K562 (cell line): ENCODE results near the gene HOXB8. TPM values are rescaled to one million over a fixed set of nuclear protein-coding genes. Genes with fewer than 3 reads are reported as not detected.

Experiments
- GTF2E2 ChIP-seq: fragments of 200-800 bp; sonication (Bioruptor generic); IDR thresholded peaks from 2 replicates; pipeline ENCODE4 v1.6.1; 2016; ENCODE audit warnings: missing genetic modification characterization, missing compliant biosample characterization
- L3MBTL2 ChIP-seq: fragments of 450-650 bp; IDR thresholded peaks from 2 replicates; pipeline ENCODE4 v1.6.1; 2016; ENCODE audit warnings: mild to moderate bottlenecking, moderate library complexity
- POLR2A ChIP-seq: fragments of 450-650 bp; conservative IDR thresholded peaks from 2 replicates; pipeline ENCODE4 v1.6.1; 2016
- THRAP3 ChIP-seq: fragments of 450-650 bp; IDR thresholded peaks from 2 replicates; pipeline ENCODE4 v1.6.1; 2016; ENCODE audit warnings: mild to moderate bottlenecking, inconsistent platforms, borderline replicate concordance
- TOE1 ChIP-seq, 2 experiments: fragments of 450-650 bp in 1 of 2; sonication (generic) in 1 of 2; formaldehyde crosslinking in 1 of 2; IDR thresholded peaks; 2 replicates each; pipeline versions ENCODE4 v1.7.1 to v1.8.0; 2016 to 2022; ENCODE audit warnings: borderline replicate concordance in 2 of 2, mild to moderate bottlenecking in 2 of 2, antibody characterized with exemption in 1 of 2, inconsistent platforms in 1 of 2, low read depth in 1 of 2, missing genetic modification reagents in 1 of 2, moderate library complexity in 1 of 2
- U2AF1 ChIP-seq: fragments of 200-400 bp; formaldehyde crosslinking; optimal IDR thresholded peaks from 2 replicates; pipeline ENCODE3; 2017; ENCODE audit warnings: mild to moderate bottlenecking, low read depth, low read length, moderate library complexity
- ZKSCAN8 ChIP-seq: fragments of 200-800 bp; sonication (Bioruptor generic); IDR thresholded peaks from 2 replicates; pipeline ENCODE4 v1.6.1; 2016; ENCODE audit warnings: missing genetic modification characterization, missing compliant biosample characterization
- ZNF143 ChIP-seq: sonication (generic); formaldehyde crosslinking; IDR thresholded peaks from 2 replicates; pipeline ENCODE4 v1.9.0; 2022; ENCODE audit warnings: mild to moderate bottlenecking, missing genetic modification reagents
- ZNF253 ChIP-seq: fragments of 250-450 bp; sonication (Bioruptor Pico); conservative IDR thresholded peaks from 2 replicates; pipeline ENCODE4 v1.6.1; 2021; ENCODE audit warnings: mild to moderate bottlenecking
- polyA plus RNA-seq, 8 experiments: library from polyadenylated mRNA; depleted of rRNA in 4 of 8; stranded (reverse) in 5 of 8; unstranded in 3 of 8; fragments of >200 nt; fragmentation: Nextera tagmentation in 2 of 8; fragmentation: Illumina TruSeq in 1 of 8; extraction: Ambion mirVana in 2 of 8; extraction: Trizol in 1 of 8; gene quantifications; 2 replicates each; pipeline versions ENCODE4 v1.2.1 to v1.2.3, GENCODE V29; 2011 to 2014; ENCODE audit warnings: inconsistent platforms in 1 of 8, missing spikeins in 1 of 8
- total RNA-seq, 7 experiments: library from RNA; depleted of rRNA in 6 of 7; stranded (reverse); fragments of >200 nt in 6 of 7; fragmentation: Illumina TruSeq in 2 of 7; extraction: Trizol in 2 of 7; gene quantifications; 2 replicates each; pipeline versions ENCODE4 v1.2.1 to v1.2.3, GENCODE V29; 2011 to 2021; ENCODE audit warnings: low replicate concordance in 1 of 7
- TF ChIP-seq, protein P1 (sequence below): fragments of 250-450 bp; sonication (Bioruptor Pico); IDR thresholded peaks from 2 replicates; pipeline ENCODE4 v1.4.0; 2020; ENCODE audit warnings: mild to moderate bottlenecking, moderate library complexity, borderline replicate concordance
- TF ChIP-seq, protein P2 (sequence below), 2 experiments: IDR thresholded peaks; 2 replicates each; pipeline ENCODE4 v1.6.1; 2011; ENCODE audit warnings: borderline replicate concordance in 1 of 2, control low read depth in 1 of 2, low read depth in 1 of 2, low read length in 1 of 2, mild to moderate bottlenecking in 1 of 2, mixed read lengths in 1 of 2, moderate library complexity in 1 of 2; ENCODE audit not compliant: insufficient read depth in 1 of 2, insufficient read length in 1 of 2, poor library complexity in 1 of 2, severe bottlenecking in 1 of 2; ENCODE audit errors: extremely low read depth in 1 of 2
- TF ChIP-seq, protein P3 (sequence below): fragments of 450-650 bp; IDR thresholded peaks from 2 replicates; pipeline ENCODE4 v1.6.1; 2016; ENCODE audit warnings: mild to moderate bottlenecking, moderate library complexity

Gene HOXB8
- total and polyA plus RNA-seq, 9 of the 15 experiments (the other 6 are each of a cell fraction or from before 2014, with no cell fraction given), result 0.52 to 23.8 (median 3.6) TPM

DNA sequence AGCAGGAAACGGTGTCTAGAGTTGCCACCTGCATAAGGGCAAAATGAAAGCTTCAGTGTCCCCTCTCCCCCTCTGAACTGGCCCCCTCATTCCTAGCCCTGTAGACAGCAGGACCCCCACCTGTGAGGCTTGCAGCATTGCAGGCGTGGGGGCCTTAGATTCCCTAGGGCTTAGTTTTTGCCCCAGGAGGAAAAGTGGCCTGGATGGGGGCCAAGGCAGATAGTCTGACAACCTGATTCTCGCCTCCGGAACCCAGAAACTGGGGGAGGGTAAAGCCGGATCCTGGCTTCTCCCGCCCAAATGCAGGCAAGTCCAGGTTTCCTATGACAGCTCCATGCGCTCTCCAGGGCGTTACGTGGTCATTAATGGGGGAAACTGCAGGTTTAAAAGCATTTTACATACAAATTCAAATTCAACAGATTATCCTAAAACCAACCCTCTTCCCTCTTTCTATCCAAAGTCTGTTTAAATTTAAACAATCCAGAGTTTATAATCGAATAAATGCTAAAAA, 9.6 kb downstream of the HOXB8 start (continued):
- TF ChIP-seq, protein P1, sequence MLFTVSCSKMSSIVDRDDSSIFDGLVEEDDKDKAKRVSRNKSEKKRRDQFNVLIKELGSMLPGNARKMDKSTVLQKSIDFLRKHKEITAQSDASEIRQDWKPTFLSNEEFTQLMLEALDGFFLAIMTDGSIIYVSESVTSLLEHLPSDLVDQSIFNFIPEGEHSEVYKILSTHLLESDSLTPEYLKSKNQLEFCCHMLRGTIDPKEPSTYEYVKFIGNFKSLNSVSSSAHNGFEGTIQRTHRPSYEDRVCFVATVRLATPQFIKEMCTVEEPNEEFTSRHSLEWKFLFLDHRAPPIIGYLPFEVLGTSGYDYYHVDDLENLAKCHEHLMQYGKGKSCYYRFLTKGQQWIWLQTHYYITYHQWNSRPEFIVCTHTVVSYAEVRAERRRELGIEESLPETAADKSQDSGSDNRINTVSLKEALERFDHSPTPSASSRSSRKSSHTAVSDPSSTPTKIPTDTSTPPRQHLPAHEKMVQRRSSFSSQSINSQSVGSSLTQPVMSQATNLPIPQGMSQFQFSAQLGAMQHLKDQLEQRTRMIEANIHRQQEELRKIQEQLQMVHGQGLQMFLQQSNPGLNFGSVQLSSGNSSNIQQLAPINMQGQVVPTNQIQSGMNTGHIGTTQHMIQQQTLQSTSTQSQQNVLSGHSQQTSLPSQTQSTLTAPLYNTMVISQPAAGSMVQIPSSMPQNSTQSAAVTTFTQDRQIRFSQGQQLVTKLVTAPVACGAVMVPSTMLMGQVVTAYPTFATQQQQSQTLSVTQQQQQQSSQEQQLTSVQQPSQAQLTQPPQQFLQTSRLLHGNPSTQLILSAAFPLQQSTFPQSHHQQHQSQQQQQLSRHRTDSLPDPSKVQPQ, result no peak
- TF ChIP-seq ZKSCAN8 (no peak), U2AF1 (no peak), ZNF143 (no peak), TOE1 (IDR thresholded peaks at IDR 0.05; ENCODE audit: borderline replicate concordance) (no peak), TOE1 (CRISPR knock-in tag; IDR thresholded peaks at IDR 0.05; ENCODE audit: borderline replicate concordance, low read depth) (no peak), ZNF253 (CRISPR knock-in tag) (no peak), L3MBTL2 (peak; percentile 81), POLR2A (no peak), GTF2E2 (tag) (0 out of 2 replicates have a peak, but pooled peaks have one; percentile 42), THRAP3 (no peak)
- TF ChIP-seq, protein P2, sequence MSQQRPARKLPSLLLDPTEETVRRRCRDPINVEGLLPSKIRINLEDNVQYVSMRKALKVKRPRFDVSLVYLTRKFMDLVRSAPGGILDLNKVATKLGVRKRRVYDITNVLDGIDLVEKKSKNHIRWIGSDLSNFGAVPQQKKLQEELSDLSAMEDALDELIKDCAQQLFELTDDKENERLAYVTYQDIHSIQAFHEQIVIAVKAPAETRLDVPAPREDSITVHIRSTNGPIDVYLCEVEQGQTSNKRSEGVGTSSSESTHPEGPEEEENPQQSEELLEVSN (IDR thresholded peaks at IDR 0.05; ENCODE audit: borderline replicate concordance in 1 of 2, extremely low read depth in 1 of 2, insufficient read depth in 1 of 2, insufficient read length in 1 of 2, low read depth in 1 of 2, low read length in 1 of 2, poor library complexity in 1 of 2, severe bottlenecking in 1 of 2), result peak; percentile 61 to 92
- TF ChIP-seq, protein P3, sequence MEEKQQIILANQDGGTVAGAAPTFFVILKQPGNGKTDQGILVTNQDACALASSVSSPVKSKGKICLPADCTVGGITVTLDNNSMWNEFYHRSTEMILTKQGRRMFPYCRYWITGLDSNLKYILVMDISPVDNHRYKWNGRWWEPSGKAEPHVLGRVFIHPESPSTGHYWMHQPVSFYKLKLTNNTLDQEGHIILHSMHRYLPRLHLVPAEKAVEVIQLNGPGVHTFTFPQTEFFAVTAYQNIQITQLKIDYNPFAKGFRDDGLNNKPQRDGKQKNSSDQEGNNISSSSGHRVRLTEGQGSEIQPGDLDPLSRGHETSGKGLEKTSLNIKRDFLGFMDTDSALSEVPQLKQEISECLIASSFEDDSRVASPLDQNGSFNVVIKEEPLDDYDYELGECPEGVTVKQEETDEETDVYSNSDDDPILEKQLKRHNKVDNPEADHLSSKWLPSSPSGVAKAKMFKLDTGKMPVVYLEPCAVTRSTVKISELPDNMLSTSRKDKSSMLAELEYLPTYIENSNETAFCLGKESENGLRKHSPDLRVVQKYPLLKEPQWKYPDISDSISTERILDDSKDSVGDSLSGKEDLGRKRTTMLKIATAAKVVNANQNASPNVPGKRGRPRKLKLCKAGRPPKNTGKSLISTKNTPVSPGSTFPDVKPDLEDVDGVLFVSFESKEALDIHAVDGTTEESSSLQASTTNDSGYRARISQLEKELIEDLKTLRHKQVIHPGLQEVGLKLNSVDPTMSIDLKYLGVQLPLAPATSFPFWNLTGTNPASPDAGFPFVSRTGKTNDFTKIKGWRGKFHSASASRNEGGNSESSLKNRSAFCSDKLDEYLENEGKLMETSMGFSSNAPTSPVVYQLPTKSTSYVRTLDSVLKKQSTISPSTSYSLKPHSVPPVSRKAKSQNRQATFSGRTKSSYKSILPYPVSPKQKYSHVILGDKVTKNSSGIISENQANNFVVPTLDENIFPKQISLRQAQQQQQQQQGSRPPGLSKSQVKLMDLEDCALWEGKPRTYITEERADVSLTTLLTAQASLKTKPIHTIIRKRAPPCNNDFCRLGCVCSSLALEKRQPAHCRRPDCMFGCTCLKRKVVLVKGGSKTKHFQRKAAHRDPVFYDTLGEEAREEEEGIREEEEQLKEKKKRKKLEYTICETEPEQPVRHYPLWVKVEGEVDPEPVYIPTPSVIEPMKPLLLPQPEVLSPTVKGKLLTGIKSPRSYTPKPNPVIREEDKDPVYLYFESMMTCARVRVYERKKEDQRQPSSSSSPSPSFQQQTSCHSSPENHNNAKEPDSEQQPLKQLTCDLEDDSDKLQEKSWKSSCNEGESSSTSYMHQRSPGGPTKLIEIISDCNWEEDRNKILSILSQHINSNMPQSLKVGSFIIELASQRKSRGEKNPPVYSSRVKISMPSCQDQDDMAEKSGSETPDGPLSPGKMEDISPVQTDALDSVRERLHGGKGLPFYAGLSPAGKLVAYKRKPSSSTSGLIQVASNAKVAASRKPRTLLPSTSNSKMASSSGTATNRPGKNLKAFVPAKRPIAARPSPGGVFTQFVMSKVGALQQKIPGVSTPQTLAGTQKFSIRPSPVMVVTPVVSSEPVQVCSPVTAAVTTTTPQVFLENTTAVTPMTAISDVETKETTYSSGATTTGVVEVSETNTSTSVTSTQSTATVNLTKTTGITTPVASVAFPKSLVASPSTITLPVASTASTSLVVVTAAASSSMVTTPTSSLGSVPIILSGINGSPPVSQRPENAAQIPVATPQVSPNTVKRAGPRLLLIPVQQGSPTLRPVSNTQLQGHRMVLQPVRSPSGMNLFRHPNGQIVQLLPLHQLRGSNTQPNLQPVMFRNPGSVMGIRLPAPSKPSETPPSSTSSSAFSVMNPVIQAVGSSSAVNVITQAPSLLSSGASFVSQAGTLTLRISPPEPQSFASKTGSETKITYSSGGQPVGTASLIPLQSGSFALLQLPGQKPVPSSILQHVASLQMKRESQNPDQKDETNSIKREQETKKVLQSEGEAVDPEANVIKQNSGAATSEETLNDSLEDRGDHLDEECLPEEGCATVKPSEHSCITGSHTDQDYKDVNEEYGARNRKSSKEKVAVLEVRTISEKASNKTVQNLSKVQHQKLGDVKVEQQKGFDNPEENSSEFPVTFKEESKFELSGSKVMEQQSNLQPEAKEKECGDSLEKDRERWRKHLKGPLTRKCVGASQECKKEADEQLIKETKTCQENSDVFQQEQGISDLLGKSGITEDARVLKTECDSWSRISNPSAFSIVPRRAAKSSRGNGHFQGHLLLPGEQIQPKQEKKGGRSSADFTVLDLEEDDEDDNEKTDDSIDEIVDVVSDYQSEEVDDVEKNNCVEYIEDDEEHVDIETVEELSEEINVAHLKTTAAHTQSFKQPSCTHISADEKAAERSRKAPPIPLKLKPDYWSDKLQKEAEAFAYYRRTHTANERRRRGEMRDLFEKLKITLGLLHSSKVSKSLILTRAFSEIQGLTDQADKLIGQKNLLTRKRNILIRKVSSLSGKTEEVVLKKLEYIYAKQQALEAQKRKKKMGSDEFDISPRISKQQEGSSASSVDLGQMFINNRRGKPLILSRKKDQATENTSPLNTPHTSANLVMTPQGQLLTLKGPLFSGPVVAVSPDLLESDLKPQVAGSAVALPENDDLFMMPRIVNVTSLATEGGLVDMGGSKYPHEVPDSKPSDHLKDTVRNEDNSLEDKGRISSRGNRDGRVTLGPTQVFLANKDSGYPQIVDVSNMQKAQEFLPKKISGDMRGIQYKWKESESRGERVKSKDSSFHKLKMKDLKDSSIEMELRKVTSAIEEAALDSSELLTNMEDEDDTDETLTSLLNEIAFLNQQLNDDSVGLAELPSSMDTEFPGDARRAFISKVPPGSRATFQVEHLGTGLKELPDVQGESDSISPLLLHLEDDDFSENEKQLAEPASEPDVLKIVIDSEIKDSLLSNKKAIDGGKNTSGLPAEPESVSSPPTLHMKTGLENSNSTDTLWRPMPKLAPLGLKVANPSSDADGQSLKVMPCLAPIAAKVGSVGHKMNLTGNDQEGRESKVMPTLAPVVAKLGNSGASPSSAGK, result peak; percentile 74
